Measurements from ENCODE around the gene CCDC197. TPM values are rescaled to one million over a fixed set of nuclear protein-coding genes. Genes with fewer than 3 reads are reported as not detected.

Gene CCDC197
- total RNA-seq, 3 donors from 2014 or later = not detected

GRCh38 chr14:94044476-94045091 is 47.5 kb downstream of the CCDC197 start:
- ATAC-seq (no peak), DNase-seq (peak in 1 of 3 donors; percentile 2)
- Histone ChIP-seq H3K4me3 (no peak overlapping the region), H3K9me3 (no peaks in the 10 kb centered on the region), H3K36me3 (ENCODE audit: low read depth) (no peaks in the 10 kb centered on the region), H3K4me1 (ENCODE audit: low read depth) (no peaks in the 10 kb centered on the region)
- intact Hi-C loops (cut with DNase I, micrococcal nuclease) = no loop called here
- TF ChIP-seq, protein P1, sequence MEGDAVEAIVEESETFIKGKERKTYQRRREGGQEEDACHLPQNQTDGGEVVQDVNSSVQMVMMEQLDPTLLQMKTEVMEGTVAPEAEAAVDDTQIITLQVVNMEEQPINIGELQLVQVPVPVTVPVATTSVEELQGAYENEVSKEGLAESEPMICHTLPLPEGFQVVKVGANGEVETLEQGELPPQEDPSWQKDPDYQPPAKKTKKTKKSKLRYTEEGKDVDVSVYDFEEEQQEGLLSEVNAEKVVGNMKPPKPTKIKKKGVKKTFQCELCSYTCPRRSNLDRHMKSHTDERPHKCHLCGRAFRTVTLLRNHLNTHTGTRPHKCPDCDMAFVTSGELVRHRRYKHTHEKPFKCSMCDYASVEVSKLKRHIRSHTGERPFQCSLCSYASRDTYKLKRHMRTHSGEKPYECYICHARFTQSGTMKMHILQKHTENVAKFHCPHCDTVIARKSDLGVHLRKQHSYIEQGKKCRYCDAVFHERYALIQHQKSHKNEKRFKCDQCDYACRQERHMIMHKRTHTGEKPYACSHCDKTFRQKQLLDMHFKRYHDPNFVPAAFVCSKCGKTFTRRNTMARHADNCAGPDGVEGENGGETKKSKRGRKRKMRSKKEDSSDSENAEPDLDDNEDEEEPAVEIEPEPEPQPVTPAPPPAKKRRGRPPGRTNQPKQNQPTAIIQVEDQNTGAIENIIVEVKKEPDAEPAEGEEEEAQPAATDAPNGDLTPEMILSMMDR (IDR thresholded peaks at IDR 0.05) = no peak

DNA sequence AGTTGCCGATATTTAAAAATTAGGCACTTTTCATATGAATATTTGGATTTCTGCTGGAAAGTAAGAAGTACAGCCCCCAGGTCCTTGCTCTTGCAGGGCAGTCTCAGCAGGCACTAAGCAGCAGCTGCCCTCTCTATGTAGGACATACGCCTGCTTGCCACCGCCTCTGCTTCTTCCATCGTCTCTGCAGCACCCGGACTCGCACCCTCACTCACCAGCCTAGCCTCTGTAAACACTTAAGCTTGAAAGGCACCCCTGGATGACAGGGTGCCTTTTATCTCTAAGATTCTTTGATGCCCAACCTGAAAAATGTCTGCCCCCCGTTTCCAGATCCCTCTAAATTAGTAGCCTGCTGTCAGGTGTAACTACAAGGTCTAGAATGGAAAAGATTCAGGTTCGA is 48.0 kb downstream of the CCDC197 start:
- ATAC-seq (no peak), DNase-seq (peak in 1 of 3 donors; percentile 16)
- TF ChIP-seq, protein P1 (IDR thresholded peaks at IDR 0.05) = no peak
- no peaks in the 10 kb centered on the region for H3K36me3 ChIP-seq (ENCODE audit: low read depth)
- H3K4me1 ChIP-seq (ENCODE audit: low read depth) = no peaks in the 10 kb centered on the region
- H3K9me3 ChIP-seq = no peaks in the 10 kb centered on the region
- intact Hi-C loops (cut with DNase I, micrococcal nuclease) = no loop called here
- H3K4me3 ChIP-seq = no peak overlapping the region

- ATAC-seq = no peak
- Histone ChIP-seq H3K4me1 (ENCODE audit: low read depth) (no peaks in the 10 kb centered on the region), H3K36me3 (ENCODE audit: low read depth) (no peaks in the 10 kb centered on the region), H3K9me3 (no peaks in the 10 kb centered on the region), H3K4me3 (no peak overlapping the region)
- TF ChIP-seq, protein P1 (IDR thresholded peaks at IDR 0.05) = no peak
- peak in 1 of 3 donors; percentile 19 for DNase-seq
- intact Hi-C loops (cut with DNase I, micrococcal nuclease) = no loop called here
Measured at GRCh38 chr14:94045563-94046345, 48.7 kb downstream of the CCDC197 start.

GRCh38 chr14:94046696-94047250 is 49.7 kb downstream of the CCDC197 start:
- no peak for ATAC-seq
- H3K4me1 ChIP-seq (ENCODE audit: low read depth) = no peaks in the 10 kb centered on the region
- H3K36me3 ChIP-seq (ENCODE audit: low read depth) = no peaks in the 10 kb centered on the region
- no peak for DNase-seq
- H3K4me3 ChIP-seq = no peak overlapping the region
- intact Hi-C loops (cut with DNase I, micrococcal nuclease) = no loop called here
- TF ChIP-seq, protein P1 (IDR thresholded peaks at IDR 0.05) = no peak
- H3K9me3 ChIP-seq = no peaks in the 10 kb centered on the region

DNA sequence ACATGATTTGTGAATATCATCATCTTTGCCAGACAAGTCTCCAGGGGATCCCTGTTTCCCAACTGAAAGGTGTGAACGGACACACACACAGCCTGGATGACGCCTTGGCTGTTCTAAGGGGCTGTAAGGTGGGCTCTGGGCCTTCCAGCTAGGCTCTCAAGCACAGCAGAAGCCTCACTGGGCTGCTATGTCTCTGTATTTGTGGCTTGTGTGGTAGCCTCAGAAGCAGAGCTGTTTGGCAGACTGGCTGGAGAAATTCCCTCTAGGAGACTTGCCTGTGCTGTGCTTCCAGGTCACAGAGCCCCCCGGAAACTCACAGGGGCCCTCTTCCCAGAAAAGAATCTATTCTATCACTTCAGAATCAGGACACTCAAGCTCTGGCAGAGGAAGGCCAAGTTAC is 50.5 kb downstream of the CCDC197 start:
- DNase-seq (no peak), ATAC-seq (no peak)
- intact Hi-C loops (cut with DNase I, micrococcal nuclease) = no loop called here
- Histone ChIP-seq H3K4me3 (no peak overlapping the region), H3K4me1 (ENCODE audit: low read depth) (no peaks in the 10 kb centered on the region), H3K36me3 (ENCODE audit: low read depth) (no peaks in the 10 kb centered on the region), H3K9me3 (no peaks in the 10 kb centered on the region)
- TF ChIP-seq, protein P1 (IDR thresholded peaks at IDR 0.05) = no peak
